DND-41 (cell line): Measurements from ENCODE around the gene EDDM13.

ENCODE experiments used
- ATAC-seq: fragments of 200-7000 bp; cut with Tn5 transposase; 3 replicates; pipeline ENCODE4 v1.9.1; 2021; ENCODE audit warnings: low read depth; ENCODE audit not compliant: insufficient read depth
- DNase-seq: peaks from one replicate; pipeline ENCODE4 v3.0.0-alpha.2; 2020
- H2AFZ ChIP-seq: 2 replicates; pipeline ENCODE4 v1.6.0; 2012; ENCODE audit warnings: low read depth, low read length
- H3K27ac ChIP-seq: 2 replicates; pipeline ENCODE4 v1.5.1; 2012; ENCODE audit warnings: low read length, inconsistent platforms
- H3K27me3 ChIP-seq: fragments of 200-600 bp; sonication (generic); 2 replicates; pipeline ENCODE4 v1.6.0; 2012; ENCODE audit warnings: low read length, mild to moderate bottlenecking, inconsistent platforms; ENCODE audit not compliant: insufficient read depth, poor library complexity
- H3K36me3 ChIP-seq: 2 replicates; pipeline ENCODE4 v1.5.1; 2012; ENCODE audit warnings: low read length, inconsistent platforms; ENCODE audit not compliant: insufficient read depth
- H3K4me1 ChIP-seq: 2 replicates; pipeline ENCODE4 v1.5.1; 2012; ENCODE audit warnings: mild to moderate bottlenecking, low read length; ENCODE audit not compliant: insufficient read depth
- H3K4me2 ChIP-seq: 2 replicates; pipeline ENCODE4 v1.6.0; 2012; ENCODE audit warnings: mild to moderate bottlenecking, moderate library complexity, low read length, inconsistent platforms; ENCODE audit not compliant: insufficient read depth
- H3K4me3 ChIP-seq, 2 experiments: fragments of 200-600 bp in 1 of 2; shearing (Covaris generic) in 1 of 2; 2 replicates each; pipeline ENCODE4 v1.5.1; 2012 to 2016; ENCODE audit warnings: inconsistent platforms in 2 of 2, low read length in 2 of 2, mild to moderate bottlenecking in 2 of 2, low read depth in 1 of 2, moderate library complexity in 1 of 2
- H3K79me2 ChIP-seq: 2 replicates; pipeline ENCODE4 v1.6.0; 2012; ENCODE audit warnings: low read length, inconsistent platforms; ENCODE audit not compliant: insufficient read depth
- H3K9ac ChIP-seq: 2 replicates; pipeline ENCODE4 v1.6.0; 2012; ENCODE audit warnings: low read depth, mild to moderate bottlenecking, inconsistent platforms, low read length, moderate library complexity
- H3K9me3 ChIP-seq: 2 replicates; pipeline ENCODE4 v1.5.1; 2012; ENCODE audit warnings: low read length, moderate library complexity, mild to moderate bottlenecking, inconsistent platforms; ENCODE audit not compliant: insufficient read depth, severe bottlenecking
- H4K20me1 ChIP-seq: 2 replicates; pipeline ENCODE4 v1.6.0; 2012; ENCODE audit warnings: low read length; ENCODE audit not compliant: insufficient read depth
- CTCF ChIP-seq: IDR thresholded peaks from 2 replicates; pipeline ENCODE4 v1.5.1; 2012; ENCODE audit warnings: borderline replicate concordance, low read length, moderate library complexity, mild to moderate bottlenecking; ENCODE audit not compliant: poor library complexity, severe bottlenecking; ENCODE audit errors: extremely low read depth
- EZH2 ChIP-seq: IDR thresholded peaks from 3 replicates; pipeline ENCODE4 v1.6.1; 2012; ENCODE audit warnings: borderline replicate concordance, low read depth, mild to moderate bottlenecking, moderate library complexity, low read length, inconsistent platforms; ENCODE audit not compliant: severe bottlenecking

Gene EDDM13

GRCh38 chr19:56317749-56318148 is 45.2 kb downstream of the EDDM13 start:
- Histone ChIP-seq H3K4me3 (no peak overlapping the region), H3K4me1 (peaks cover 25% of the 10 kb centered on the region), H3K9ac (no peak overlapping the region), H3K9me3 (no peaks in the 10 kb centered on the region), H4K20me1 (no peaks in the 10 kb centered on the region), H3K79me2 (peaks cover 8% of the 10 kb centered on the region; the same call in 1 of the 2 replicates), H3K4me2 (no peak overlapping the region), H3K36me3 (peaks cover 2% of the 10 kb centered on the region; the same call in 1 of the 2 replicates), H3K27ac (no peak overlapping the region), H2AFZ (no peak overlapping the region), H3K27me3 (no peaks in the 10 kb centered on the region)
- TF ChIP-seq EZH2 = no peak
- TF ChIP-seq CTCF = no peak
- DNase-seq (no peak), ATAC-seq (no peak)

GRCh38 chr19:56319991-56320390 is 47.4 kb downstream of the EDDM13 start:
- ATAC-seq = no peak
- H3K9me3 ChIP-seq = no peaks in the 10 kb centered on the region
- no peaks in the 10 kb centered on the region for H4K20me1 ChIP-seq
- no peaks in the 10 kb centered on the region for H3K27me3 ChIP-seq
- no peak overlapping the region for H3K4me3 ChIP-seq
- H3K4me1 ChIP-seq = peaks cover 12% of the 10 kb centered on the region
- TF ChIP-seq CTCF (no peak), EZH2 (no peak)
- H3K9ac ChIP-seq = no peak overlapping the region
- no peak overlapping the region for H2AFZ ChIP-seq
- no peak overlapping the region for H3K4me2 ChIP-seq
- no peak for DNase-seq
- no peak overlapping the region for H3K27ac ChIP-seq
- no peaks in the 10 kb centered on the region for H3K36me3 ChIP-seq
- no peaks in the 10 kb centered on the region for H3K79me2 ChIP-seq

- Histone ChIP-seq H3K27me3 (no peaks in the 10 kb centered on the region), H4K20me1 (no peaks in the 10 kb centered on the region), H3K4me3 (no peak overlapping the region), H3K9me3 (no peaks in the 10 kb centered on the region), H3K79me2 (no peaks in the 10 kb centered on the region), H3K27ac (no peak overlapping the region), H3K9ac (no peak overlapping the region), H2AFZ (no peak overlapping the region), H3K4me1 (no peaks in the 10 kb centered on the region), H3K4me2 (no peak overlapping the region), H3K36me3 (no peaks in the 10 kb centered on the region)
- no peak for ATAC-seq
- TF ChIP-seq CTCF (no peak), EZH2 (no peak)
- DNase-seq = no peak
Observed at GRCh38 chr19:56321254-56321988, 48.9 kb downstream of the EDDM13 start.
